Peyer's patch (tissue), 4 donors: ENCODE data around the gene COL23A1. TPM values are rescaled to one million over a fixed set of nuclear protein-coding genes. Genes with fewer than 3 reads are reported as not detected.

ENCODE experiments used
- DNase-seq, 3 donors: peaks; one replicate each; pipeline ENCODE4 v3.0.0-alpha.2; 2017 to 2019
- H3K27ac ChIP-seq, 4 donors: fragments of 200-600 bp; sonication (generic); one replicate each; pipeline ENCODE4 v1.5.1; 2016 to 2019
- H3K27me3 ChIP-seq, 2 donors: fragments of 200-600 bp; sonication (generic); one replicate each; pipeline ENCODE4 v1.5.1; 2019
- H3K36me3 ChIP-seq, 3 donors: fragments of 200-600 bp; sonication (generic); one replicate each; pipeline ENCODE4 v1.5.1; 2016 to 2019
- H3K4me1 ChIP-seq, 4 donors: fragments of 200-600 bp; sonication (generic); one replicate each; pipeline ENCODE4 v1.5.1; 2016 to 2019
- H3K4me3 ChIP-seq, 4 donors: fragments of 200-600 bp; sonication (generic); 1 replicate in 3 of 4; 2 replicates in 1 of 4; pipeline ENCODE4 v1.5.1; 2016 to 2019; ENCODE audit warnings: mild to moderate bottlenecking in 1 of 4
- H3K9me3 ChIP-seq, 4 donors: fragments of 200-600 bp; sonication (generic); one replicate each; pipeline ENCODE4 v1.5.1; 2016 to 2019; ENCODE audit warnings: mild to moderate bottlenecking in 1 of 4
- CTCF ChIP-seq, 6 experiments: fragments of 450-650 bp in 4 of 6; fragments of 200-600 bp in 2 of 6; sonication (generic) in 1 of 6; IDR thresholded peaks; one replicate each; pipeline ENCODE4 v1.5.1; 2017 to 2019; ENCODE audit warnings: antibody characterized with exemption in 6 of 6, mild to moderate bottlenecking in 3 of 6, moderate library complexity in 1 of 6
- POLR2A ChIP-seq, 2 donors: fragments of 450-650 bp; IDR thresholded peaks; one replicate each; pipeline ENCODE4 v1.5.1; 2017; ENCODE audit warnings: antibody characterized with exemption in 2 of 2, mild to moderate bottlenecking in 2 of 2, moderate library complexity in 2 of 2
- total RNA-seq, 4 donors: library from RNA; depleted of rRNA; stranded (reverse); fragments of >200 nt; gene quantifications; one replicate each; pipeline ENCODE4 v1.1.0, GENCODE V29; 2016

COL23A1 gene
- total RNA-seq, 4 donors from 2014 or later, result 0.57 to 5.8 (median 1.2) TPM; not detected in 1

DNA sequence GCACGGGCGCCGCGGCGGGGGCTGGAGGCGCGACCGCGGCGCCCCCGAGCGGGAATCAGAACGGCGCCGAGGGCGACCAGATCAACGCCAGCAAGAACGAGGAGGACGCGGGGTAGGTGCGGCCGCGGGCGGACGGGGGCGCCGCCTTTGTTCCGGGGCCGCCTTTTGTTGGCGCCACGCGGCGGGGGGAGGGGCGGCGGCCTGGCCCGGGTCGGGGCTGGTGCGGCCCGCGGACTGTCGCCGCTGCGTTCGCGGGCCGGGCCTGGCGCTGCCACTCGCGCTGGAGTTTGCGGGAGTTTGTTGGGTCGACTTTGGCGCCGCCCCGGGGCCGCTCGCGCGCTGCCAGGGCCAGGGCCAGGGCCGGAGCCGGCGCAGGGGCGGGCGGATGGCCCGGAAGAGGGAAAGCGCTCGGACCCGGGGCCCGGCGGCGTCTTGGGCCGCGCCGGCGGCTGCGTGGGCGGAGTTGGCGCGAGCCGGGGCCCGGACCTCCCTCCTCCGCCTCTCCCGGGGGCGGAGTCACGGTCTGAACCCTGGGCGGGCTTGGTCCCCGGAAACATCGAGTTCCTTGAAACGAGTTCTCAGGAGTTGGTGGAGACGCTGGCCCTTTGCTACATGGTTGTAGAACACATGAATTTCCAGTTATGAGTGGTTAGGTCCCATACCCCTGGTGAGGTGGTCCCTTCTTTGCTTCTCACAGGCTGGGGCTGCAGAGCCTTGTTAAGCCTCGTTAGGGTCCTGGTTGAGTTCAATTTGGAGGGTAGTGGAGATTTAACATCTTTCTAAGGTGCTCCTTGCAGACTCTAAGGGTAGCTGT lies 385.1 kb downstream of the COL23A1 start:
- Histone ChIP-seq H3K27ac (peak overlapping the region; percentile 97 to 99 (median 98)), H3K27me3 (no peaks in the 10 kb centered on the region), H3K4me3 (peak overlapping the region; percentile 87 to 100 (median 93)), H3K4me1 (peaks cover 3 to 41% (median 13%) of the 10 kb centered on the region in 4 donors), H3K36me3 (peaks cover 0 to 37% (median 0%) of the 10 kb centered on the region in 3 donors), H3K9me3 (no peaks in the 10 kb centered on the region)
- peak; percentile 68 to 80 for TF ChIP-seq POLR2A (IDR thresholded peaks at IDR 0.05)
- peak in 1 of 6 experiments; percentile 3 for TF ChIP-seq CTCF (IDR thresholded peaks at IDR 0.05)
- DNase-seq, result peak; percentile 82 to 94 (median 92)

- Histone ChIP-seq H3K9me3 (no peaks in the 10 kb centered on the region), H3K27me3 (no peaks in the 10 kb centered on the region), H3K27ac (peak within 1 kb of the TSS; percentile 97 to 99 (median 98)), H3K4me1 (peaks cover 3 to 36% (median 13%) of the 10 kb centered on the region in 4 donors), H3K36me3 (peaks cover 0 to 29% (median 0%) of the 10 kb centered on the region in 3 donors), H3K4me3 (peak within 1 kb of the TSS; percentile 87 to 100 (median 93))
- TF ChIP-seq POLR2A (IDR thresholded peaks at IDR 0.05) (peak; percentile 100), CTCF (IDR thresholded peaks at IDR 0.05) (peak in 2 of 6 experiments; percentile 3 to 13)
- peak; percentile 97 to 98 (median 97) for DNase-seq
Measured at GRCh38 chr5:178204182-178204934, 385.8 kb downstream of the COL23A1 start, which contains the start of gene HNRNPAB. Gene HNRNPAB (plus strand): TSS chr5:178204533. CDS start chr5:178204838, 305 bp downstream.

DNA sequence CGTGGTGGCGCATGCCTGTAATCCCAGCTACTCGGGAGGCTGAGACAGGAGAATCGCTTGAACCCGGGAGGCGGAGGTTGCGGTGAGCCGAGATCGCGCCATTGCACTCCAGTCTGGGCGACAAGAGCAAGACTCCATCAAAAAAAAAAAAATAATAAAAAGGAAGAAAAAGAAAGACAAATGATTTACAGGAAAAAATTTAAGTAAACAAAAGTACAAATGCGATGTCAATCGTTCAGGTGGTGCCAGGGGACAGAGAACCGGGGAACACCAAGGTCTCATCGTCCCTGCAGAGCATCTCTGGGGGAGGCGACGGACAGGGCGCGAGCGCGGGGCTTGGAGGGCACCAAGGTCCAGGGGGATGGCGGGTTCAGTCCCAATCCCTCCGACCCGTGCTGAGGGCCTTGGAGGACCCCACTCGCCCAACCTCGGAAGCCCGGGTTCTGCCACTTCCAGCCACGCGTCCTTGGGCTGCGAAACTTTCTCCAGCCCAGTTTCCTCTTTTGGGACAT lies 386.5 kb downstream of the COL23A1 start:
- H3K27me3 ChIP-seq, result no peaks in the 10 kb centered on the region
- peaks cover 3 to 30% (median 12%) of the 10 kb centered on the region in 4 donors for H3K4me1 ChIP-seq
- H3K36me3 ChIP-seq, result peaks cover 0 to 23% (median 0%) of the 10 kb centered on the region in 3 donors
- peak overlapping the region; percentile 97 to 99 (median 98) for H3K27ac ChIP-seq
- TF ChIP-seq CTCF (IDR thresholded peaks at IDR 0.05), result no peak
- TF ChIP-seq POLR2A (IDR thresholded peaks at IDR 0.05), result no peak
- H3K4me3 ChIP-seq, result peak overlapping the region; percentile 87 to 100 (median 93)
- H3K9me3 ChIP-seq, result no peaks in the 10 kb centered on the region
- no peak for DNase-seq

DNA sequence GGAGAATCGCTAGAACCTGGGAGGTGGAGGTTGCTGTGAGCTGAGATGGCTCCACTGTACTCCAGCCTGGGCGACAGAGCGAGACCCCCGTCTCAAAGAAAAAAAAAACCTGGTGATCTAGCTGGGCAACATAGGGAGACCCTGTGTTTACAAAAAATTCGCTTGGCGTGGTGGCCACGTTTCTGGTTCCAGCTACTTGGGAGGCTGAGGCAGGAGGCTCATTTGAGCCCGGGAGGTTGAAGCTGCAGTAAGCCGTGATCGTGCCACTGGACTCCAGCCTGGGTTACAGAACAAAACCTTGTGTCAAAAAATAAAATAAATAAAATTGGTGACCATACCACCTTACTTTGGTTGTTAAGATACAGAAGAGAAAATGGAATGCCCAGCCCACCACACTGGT lies 387.7 kb downstream of the COL23A1 start:
- TF ChIP-seq CTCF (IDR thresholded peaks at IDR 0.05) (no peak), POLR2A (IDR thresholded peaks at IDR 0.05) (no peak)
- Histone ChIP-seq H3K4me3 (no peak overlapping the region), H3K36me3 (peaks cover 0 to 12% (median 0%) of the 10 kb centered on the region in 3 donors), H3K9me3 (no peaks in the 10 kb centered on the region), H3K27ac (no peak overlapping the region), H3K27me3 (no peaks in the 10 kb centered on the region), H3K4me1 (peaks cover 3 to 18% (median 10%) of the 10 kb centered on the region in 4 donors)
- DNase-seq, result no peak

- no peaks in the 10 kb centered on the region for H3K9me3 ChIP-seq
- H3K4me3 ChIP-seq, result no peak overlapping the region
- H3K27ac ChIP-seq, result no peak overlapping the region
- DNase-seq, result no peak
- no peaks in the 10 kb centered on the region for H3K27me3 ChIP-seq
- H3K36me3 ChIP-seq, result peaks cover 0 to 6% (median 0%) of the 10 kb centered on the region in 3 donors
- H3K4me1 ChIP-seq, result peaks cover 2 to 11% (median 7%) of the 10 kb centered on the region in 4 donors
- TF ChIP-seq POLR2A (IDR thresholded peaks at IDR 0.05), result no peak
- no peak for TF ChIP-seq CTCF (IDR thresholded peaks at IDR 0.05)
Measured at GRCh38 chr5:178201927-178202235, 388.3 kb downstream of the COL23A1 start.
